SIG-M5 treated with dmso at 0.1 percent for 504 hours (cell line): ENCODE data around the gene CLEC16A.
A peak's percentile ranks its signal among the peaks of the same experiment; 100 is the strongest.

ENCODE experiments used
- DNase-seq: peaks from one replicate; lab custom pipeline; 2025; ENCODE audit not compliant: unreplicated experiment; lab: John Stamatoyannopoulos, UW

The CLEC16A gene

GRCh38 chr16:11190588-11191560 lies 246.5 kb downstream of the CLEC16A start:
- no peak for DNase-seq

GRCh38 chr16:11191665-11192064 lies 247.3 kb downstream of the CLEC16A start:
- no peak for DNase-seq

GRCh38 chr16:11193494-11193893 lies 249.1 kb downstream of the CLEC16A start:
- no peak for DNase-seq

GRCh38 chr16:11194913-11195312 lies 250.5 kb downstream of the CLEC16A start:
- no peak for DNase-seq

- no peak for DNase-seq
Observed at GRCh38 chr16:11196286-11196828, 252.0 kb downstream of the CLEC16A start.

- DNase-seq: no peak
Observed at GRCh38 chr16:11198375-11198774, 254.0 kb downstream of the CLEC16A start.

GRCh38 chr16:11198828-11199227 lies 254.5 kb downstream of the CLEC16A start:
- peak; percentile 22 for DNase-seq

GRCh38 chr16:11200592-11200991 lies 256.2 kb downstream of the CLEC16A start:
- no peak for DNase-seq

- no peak for DNase-seq
Observed at GRCh38 chr16:11201498-11202259, 257.3 kb downstream of the CLEC16A start.

- DNase-seq: no peak
Observed at GRCh38 chr16:11202260-11203091, 258.1 kb downstream of the CLEC16A start.

GRCh38 chr16:11203111-11203623 lies 258.8 kb downstream of the CLEC16A start:
- no peak for DNase-seq

- DNase-seq: no peak
Observed at GRCh38 chr16:11204513-11205047, 260.2 kb downstream of the CLEC16A start.

GRCh38 chr16:11205065-11205699 lies 260.8 kb downstream of the CLEC16A start:
- DNase-seq: no peak

- no peak for DNase-seq
Observed at GRCh38 chr16:11205754-11206581, 261.6 kb downstream of the CLEC16A start.

- DNase-seq: no peak
Observed at GRCh38 chr16:11207646-11208045, 263.3 kb downstream of the CLEC16A start.

- DNase-seq: peak; percentile 73
Observed at GRCh38 chr16:11208916-11209665, 264.7 kb downstream of the CLEC16A start.

GRCh38 chr16:11210260-11210659 lies 265.9 kb downstream of the CLEC16A start:
- no peak for DNase-seq
